Activated T-cell treated with anti-CD3 and anti-CD28 coated beads, Interleukin-2, amount 50 U/mL, for 72 hours (primary cell): ENCODE results near the gene CAPSL. TPM values are rescaled to one million over a fixed set of nuclear protein-coding genes. Genes with fewer than 3 reads are reported as not detected.
"Not testable (repeated sequence)": the region's sequence is repeated elsewhere in the genome, so short reads cannot be mapped to it uniquely, and the experiment has no call there.

Source experiments
- ATAC-seq, 2 donors: fragments of 150-1000 bp; cut with Tn5 transposase; replicated peaks in 1 of 2; 2 replicates each; pipeline ENCODE4 v1.10.0; 2021; ENCODE audit warnings: moderate library complexity in 2 of 2, mild to moderate bottlenecking in 1 of 2
- DNase-seq, 2 donors: peaks; one replicate each; pipeline ENCODE4 v3.0.0; 2021 to 2022; ENCODE audit warnings: mixed read lengths in 1 of 2
- H3K27ac Mint-ChIP-seq: one replicate; pipeline ENCODE4 v1.8.0; 2022; ENCODE audit warnings: mild to moderate bottlenecking, moderate library complexity, mixed read lengths
- H3K27me3 Mint-ChIP-seq: one replicate; pipeline ENCODE4 v1.8.0; 2022; ENCODE audit warnings: low read depth, mixed read lengths
- H3K36me3 Mint-ChIP-seq, 2 donors: one replicate each; pipeline ENCODE4 v1.8.0; 2022; ENCODE audit warnings: mixed read lengths in 2 of 2, mild to moderate bottlenecking in 1 of 2; ENCODE audit not compliant: insufficient read depth in 2 of 2
- H3K4me1 Mint-ChIP-seq: one replicate; pipeline ENCODE4 v1.8.0; 2022; ENCODE audit warnings: low read depth, mixed read lengths
- H3K4me3 Mint-ChIP-seq, 2 donors: one replicate each; pipeline ENCODE4 v1.8.0; 2022; ENCODE audit warnings: mild to moderate bottlenecking in 2 of 2, mixed read lengths in 2 of 2, moderate library complexity in 2 of 2
- H3K9me3 Mint-ChIP-seq, 2 donors: one replicate each; pipeline ENCODE4 v1.8.0; 2022; ENCODE audit warnings: mixed read lengths in 2 of 2
- total RNA-seq, 2 donors: library from RNA; stranded (reverse); gene quantifications; one replicate each; pipeline ENCODE4 v1.2.3, GENCODE V29; 2022

Gene CAPSL
- total RNA-seq, 2 donors from 2014 or later, result 1.3 to 2.3 TPM

GRCh38 chr5:35902046-35902672 lies 36.3 kb downstream of the CAPSL start:
- DNase-seq, result peak; percentile 43 to 59
- Mint-ChIP-seq H3K27me3 (no peaks in the 10 kb centered on the region), H3K4me3 (peak overlapping the region; percentile 31 to 48), H3K4me1 (peaks cover 83% of the 10 kb centered on the region), H3K27ac (peak overlapping the region; percentile 95), H3K9me3 (no peaks in the 10 kb centered on the region), H3K36me3 (no peaks in the 10 kb centered on the region)
- peak; percentile 60 to 64 for ATAC-seq

GRCh38 chr5:35900972-35901695 lies 37.3 kb downstream of the CAPSL start:
- Mint-ChIP-seq H3K27ac (peak overlapping the region; percentile 48), H3K27me3 (no peaks in the 10 kb centered on the region), H3K9me3 (no peaks in the 10 kb centered on the region), H3K4me3 (peak overlapping the region; percentile 31 to 85), H3K36me3 (no peaks in the 10 kb centered on the region), H3K4me1 (peaks cover 76% of the 10 kb centered on the region)
- no peak for DNase-seq
- ATAC-seq, result no peak

GRCh38 chr5:35899800-35900199 lies 38.6 kb downstream of the CAPSL start:
- ATAC-seq, result no peak
- H3K4me3 Mint-ChIP-seq, result peak overlapping the region; percentile 66 to 85
- no peaks in the 10 kb centered on the region for H3K27me3 Mint-ChIP-seq
- peak overlapping the region; percentile 88 for H3K27ac Mint-ChIP-seq
- H3K36me3 Mint-ChIP-seq, result no peaks in the 10 kb centered on the region
- no peak for DNase-seq
- H3K9me3 Mint-ChIP-seq, result no peaks in the 10 kb centered on the region
- H3K4me1 Mint-ChIP-seq, result peaks cover 62% of the 10 kb centered on the region

DNA sequence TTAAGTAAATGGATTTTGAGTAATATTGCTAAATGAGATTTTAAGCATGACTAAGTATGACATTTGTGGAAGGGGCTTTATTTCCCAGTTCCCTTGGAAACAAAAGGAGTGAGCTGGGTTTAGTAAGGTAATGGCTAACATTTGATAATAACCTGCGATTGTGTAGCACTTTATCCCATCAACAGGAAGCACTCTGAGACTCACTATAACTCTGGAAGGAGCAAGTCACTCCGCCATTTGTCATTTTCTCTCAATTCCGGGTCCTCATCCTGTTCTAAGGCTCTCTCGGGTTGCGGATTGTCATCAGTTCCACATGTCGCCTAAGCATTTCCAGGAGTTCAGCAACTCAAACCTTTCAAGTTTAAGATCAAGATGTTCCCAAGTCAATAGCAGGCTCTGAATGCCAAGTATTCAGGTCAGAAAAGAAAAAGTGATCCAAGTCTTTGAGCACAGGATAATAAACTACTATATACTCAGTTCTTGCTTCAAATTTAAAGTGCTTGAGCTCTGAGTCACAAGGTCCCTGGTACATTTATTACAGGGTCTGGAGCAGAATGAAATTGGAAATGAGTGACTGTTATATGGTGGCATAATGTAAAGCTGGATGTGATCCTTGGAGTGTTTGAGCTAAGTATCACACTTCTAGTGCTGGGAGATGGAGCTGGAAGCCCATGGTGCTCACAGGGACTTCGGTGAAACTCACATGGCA lies 39.3 kb downstream of the CAPSL start:
- Mint-ChIP-seq H3K9me3 (no peaks in the 10 kb centered on the region), H3K27me3 (no peaks in the 10 kb centered on the region), H3K4me3 (peak overlapping the region; percentile 66 to 85), H3K36me3 (no peaks in the 10 kb centered on the region), H3K27ac (peak overlapping the region; percentile 88), H3K4me1 (peaks cover 61% of the 10 kb centered on the region)
- DNase-seq (no peak), ATAC-seq (no peak)

DNA sequence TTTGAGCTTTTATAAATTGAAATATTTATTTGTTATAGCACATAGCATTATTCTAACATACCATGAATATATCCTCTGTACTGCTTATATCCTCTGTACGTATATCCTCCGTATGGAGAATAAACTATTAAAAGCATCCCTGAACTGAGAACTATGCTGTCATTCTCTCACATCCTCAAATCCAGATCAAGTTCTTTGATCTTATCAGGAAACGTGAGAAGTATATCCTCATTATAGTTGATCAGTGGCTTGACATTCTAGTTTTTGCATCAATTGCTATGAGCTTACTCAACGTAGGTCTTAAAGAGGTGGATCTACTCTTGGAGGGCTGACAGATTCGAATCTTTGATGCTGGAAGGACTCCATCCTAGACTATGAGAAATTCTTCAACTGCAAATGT lies 44.3 kb downstream of the CAPSL start:
- Mint-ChIP-seq H3K27ac (no peak overlapping the region), H3K36me3 (no peaks in the 10 kb centered on the region), H3K4me1 (peaks cover 12% of the 10 kb centered on the region), H3K27me3 (no peaks in the 10 kb centered on the region), H3K9me3 (no peaks in the 10 kb centered on the region), H3K4me3 (no peak overlapping the region)
- ATAC-seq, result no peak
- DNase-seq, result no peak

- not testable (repeated sequence) for ATAC-seq, H3K27me3 Mint-ChIP-seq, H3K9me3 Mint-ChIP-seq, H3K4me3 Mint-ChIP-seq, H3K27ac Mint-ChIP-seq, H3K36me3 Mint-ChIP-seq, H3K4me1 Mint-ChIP-seq, DNase-seq
Observed at GRCh38 chr5:35892799-35893198, 45.6 kb downstream of the CAPSL start.

GRCh38 chr5:35890021-35891020 lies 48.1 kb downstream of the CAPSL start:
- Mint-ChIP-seq H3K4me1 (peaks cover 7% of the 10 kb centered on the region), H3K9me3 (no peaks in the 10 kb centered on the region), H3K4me3 (no peak overlapping the region), H3K27ac (no peak overlapping the region), H3K27me3 (no peaks in the 10 kb centered on the region), H3K36me3 (no peaks in the 10 kb centered on the region)
- ATAC-seq, result peak in 1 of 2 donors; percentile 7
- no peak for DNase-seq

DNA sequence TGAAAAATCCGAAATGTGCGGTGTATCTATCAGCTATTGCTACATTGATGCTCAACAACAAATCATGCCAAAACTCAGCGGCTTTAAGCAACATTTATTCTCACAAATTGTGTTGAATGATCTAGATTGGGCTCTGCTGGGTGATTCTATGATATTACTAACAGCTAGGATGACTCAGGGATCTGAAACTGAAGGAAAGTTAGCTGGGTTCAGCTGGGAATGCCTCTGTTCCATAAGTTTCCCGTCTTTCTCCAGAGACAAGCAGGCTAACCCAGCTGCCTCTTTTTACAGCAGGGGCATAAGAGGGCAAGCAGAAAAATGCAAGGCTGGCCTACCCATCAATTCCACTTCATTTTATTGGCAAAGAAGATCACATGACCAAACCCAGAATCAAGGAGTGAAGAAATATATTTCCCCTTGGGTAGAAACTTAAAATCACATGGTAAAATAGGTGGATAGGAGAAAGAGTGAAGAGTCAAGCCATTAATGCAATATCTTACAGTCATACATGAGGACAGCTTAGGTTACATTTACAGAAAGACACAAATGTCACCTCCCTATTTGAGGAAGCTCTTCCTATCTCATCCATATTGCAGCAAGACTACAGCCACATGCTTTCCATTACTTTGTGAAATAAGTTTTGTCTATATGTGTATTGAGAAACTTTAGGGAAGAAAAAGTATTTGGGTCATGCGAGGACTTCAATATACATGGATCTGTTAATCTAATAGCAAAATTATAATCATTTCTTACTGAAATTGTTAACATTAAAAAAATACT lies 50.9 kb downstream of the CAPSL start:
- ATAC-seq (no peak), DNase-seq (no peak)
- Mint-ChIP-seq H3K4me1 (peaks cover 20% of the 10 kb centered on the region), H3K27ac (no peak overlapping the region), H3K9me3 (peaks cover 0 to under 1% of the 10 kb centered on the region in 2 donors), H3K27me3 (no peaks in the 10 kb centered on the region), H3K36me3 (peaks cover 0 to under 1% of the 10 kb centered on the region in 2 donors), H3K4me3 (no peak overlapping the region)

GRCh38 chr5:35886381-35886780 lies 52.0 kb downstream of the CAPSL start:
- peaks cover 32% of the 10 kb centered on the region for H3K4me1 Mint-ChIP-seq
- no peak overlapping the region for H3K27ac Mint-ChIP-seq
- H3K4me3 Mint-ChIP-seq, result no peak overlapping the region
- peaks cover 0 to 2% of the 10 kb centered on the region in 2 donors for H3K9me3 Mint-ChIP-seq
- peaks cover 0 to 2% of the 10 kb centered on the region in 2 donors for H3K36me3 Mint-ChIP-seq
- no peaks in the 10 kb centered on the region for H3K27me3 Mint-ChIP-seq
- no peak for DNase-seq
- ATAC-seq, result no peak

DNA sequence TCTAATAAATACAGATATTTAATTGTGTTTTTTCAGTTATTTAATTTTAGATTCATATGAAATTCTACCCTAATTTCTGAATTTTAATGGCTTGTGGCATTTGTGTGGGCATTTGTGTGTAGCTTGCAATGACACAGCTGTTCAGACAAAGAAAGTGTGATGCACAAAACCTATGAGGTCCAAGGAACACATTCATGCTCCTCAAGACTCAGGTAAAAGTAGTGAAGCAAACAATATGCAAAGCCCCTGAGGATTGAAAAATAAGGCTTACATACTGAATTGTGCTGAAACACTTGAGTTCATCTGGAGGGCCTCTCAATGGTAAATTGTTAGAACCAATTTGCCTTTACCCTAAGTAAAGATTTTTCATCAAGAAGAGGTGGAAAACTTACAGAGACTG lies 53.6 kb downstream of the CAPSL start:
- H3K4me1 Mint-ChIP-seq, result peaks cover 47% of the 10 kb centered on the region
- H3K4me3 Mint-ChIP-seq, result no peak overlapping the region
- no peaks in the 10 kb centered on the region for H3K27me3 Mint-ChIP-seq
- H3K9me3 Mint-ChIP-seq, result peaks cover 0 to 2% of the 10 kb centered on the region in 2 donors
- ATAC-seq (no peak), DNase-seq (no peak)
- H3K36me3 Mint-ChIP-seq, result peaks cover 2 to 9% of the 10 kb centered on the region in 2 donors
- H3K27ac Mint-ChIP-seq, result no peak overlapping the region

- Mint-ChIP-seq H3K4me1 (peaks cover 52% of the 10 kb centered on the region), H3K4me3 (peak overlapping the region; percentile 57 to 60), H3K9me3 (peaks cover 0 to 2% of the 10 kb centered on the region in 2 donors), H3K36me3 (peaks cover 2 to 12% of the 10 kb centered on the region in 2 donors), H3K27me3 (no peaks in the 10 kb centered on the region), H3K27ac (peak overlapping the region; percentile 61)
- DNase-seq (no peak), ATAC-seq (peak; percentile 77 to 92)
Observed at GRCh38 chr5:35884191-35884769, 54.1 kb downstream of the CAPSL start.
